ENCODE data around the gene F10.

DNA sequence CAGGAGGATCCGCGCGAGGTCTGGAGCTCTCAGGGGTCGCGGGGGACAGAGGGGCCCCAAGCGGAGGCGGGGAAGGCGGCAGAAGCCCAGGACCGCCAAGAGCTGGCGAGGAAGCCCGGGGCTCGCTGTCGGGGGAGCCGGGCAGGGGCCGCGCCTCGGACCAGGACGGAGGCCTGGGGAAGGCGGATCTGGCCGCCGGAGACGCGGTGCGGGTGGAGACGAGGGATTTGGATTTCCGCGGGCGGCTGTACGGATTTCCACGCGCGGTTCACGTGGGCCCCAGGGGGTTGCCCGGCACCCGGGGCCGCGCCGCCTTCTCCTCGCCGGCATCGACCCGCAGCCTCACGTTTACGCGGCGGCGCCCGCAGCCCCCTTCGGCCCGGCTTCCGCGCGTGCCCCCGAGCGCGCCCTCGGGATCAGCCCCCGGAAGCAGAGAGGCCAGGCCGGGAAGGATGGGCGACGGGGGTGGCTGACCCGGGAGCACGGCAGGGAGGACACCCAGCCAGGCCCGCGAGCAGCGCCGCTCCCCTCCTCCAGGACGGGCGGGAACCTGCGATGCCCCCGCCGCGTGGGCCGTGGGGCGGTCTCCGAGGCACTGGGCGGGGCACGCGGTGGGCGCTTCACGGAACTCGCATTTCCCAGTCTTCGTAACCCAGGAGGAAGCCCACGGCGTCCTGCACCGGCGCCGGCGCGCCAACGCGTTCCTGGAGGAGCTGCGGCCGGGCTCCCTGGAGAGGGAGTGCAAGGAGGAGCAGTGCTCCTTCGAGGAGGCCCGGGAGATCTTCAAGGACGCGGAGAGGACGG is 12.3 kb upstream of the F10 start:
- TF ChIP-seq, protein P1, sequence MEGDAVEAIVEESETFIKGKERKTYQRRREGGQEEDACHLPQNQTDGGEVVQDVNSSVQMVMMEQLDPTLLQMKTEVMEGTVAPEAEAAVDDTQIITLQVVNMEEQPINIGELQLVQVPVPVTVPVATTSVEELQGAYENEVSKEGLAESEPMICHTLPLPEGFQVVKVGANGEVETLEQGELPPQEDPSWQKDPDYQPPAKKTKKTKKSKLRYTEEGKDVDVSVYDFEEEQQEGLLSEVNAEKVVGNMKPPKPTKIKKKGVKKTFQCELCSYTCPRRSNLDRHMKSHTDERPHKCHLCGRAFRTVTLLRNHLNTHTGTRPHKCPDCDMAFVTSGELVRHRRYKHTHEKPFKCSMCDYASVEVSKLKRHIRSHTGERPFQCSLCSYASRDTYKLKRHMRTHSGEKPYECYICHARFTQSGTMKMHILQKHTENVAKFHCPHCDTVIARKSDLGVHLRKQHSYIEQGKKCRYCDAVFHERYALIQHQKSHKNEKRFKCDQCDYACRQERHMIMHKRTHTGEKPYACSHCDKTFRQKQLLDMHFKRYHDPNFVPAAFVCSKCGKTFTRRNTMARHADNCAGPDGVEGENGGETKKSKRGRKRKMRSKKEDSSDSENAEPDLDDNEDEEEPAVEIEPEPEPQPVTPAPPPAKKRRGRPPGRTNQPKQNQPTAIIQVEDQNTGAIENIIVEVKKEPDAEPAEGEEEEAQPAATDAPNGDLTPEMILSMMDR (IDR thresholded peaks at IDR 0.05; ENCODE audit: extremely low read depth in 1 of 2, insufficient read depth in 1 of 2, low read depth in 1 of 2, low read length in 2 of 2): no peak
- TF ChIP-seq POLR2A (IDR thresholded peaks at IDR 0.05; ENCODE audit: low read depth, low read length) (no peak), MYC (IDR thresholded peaks at IDR 0.05; ENCODE audit: low read depth, low read length) (no peak), EZH2 (IDR thresholded peaks at IDR 0.05; ENCODE audit: borderline replicate concordance, low read depth, low read length, severe bottlenecking) (peak; percentile 95), POLR2AphosphoS5 (IDR thresholded peaks at IDR 0.05; ENCODE audit: insufficient read depth, low read depth, low read length) (no peak), JUN (IDR thresholded peaks at IDR 0.05; ENCODE audit: borderline replicate concordance, insufficient read depth, insufficient read length, low read depth) (no peak)
- TF ChIP-seq, protein P2, sequence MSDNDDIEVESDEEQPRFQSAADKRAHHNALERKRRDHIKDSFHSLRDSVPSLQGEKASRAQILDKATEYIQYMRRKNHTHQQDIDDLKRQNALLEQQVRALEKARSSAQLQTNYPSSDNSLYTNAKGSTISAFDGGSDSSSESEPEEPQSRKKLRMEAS (IDR thresholded peaks at IDR 0.05; ENCODE audit: insufficient read depth, insufficient read length): no peak

Measured in endothelial cell of umbilical vein (primary cell).